ENCODE data around the gene UTS2B. TPM values are rescaled to one million over a fixed set of nuclear protein-coding genes. Genes with fewer than 3 reads are reported as not detected.

The UTS2B gene
- total and polyA plus RNA-seq, 2 of the 13 experiments (the other 11 are each of a cell fraction or from before 2014, with no cell fraction given): 0.03 to 0.46 TPM

- TF ChIP-seq AHDC1 (CRISPR knock-in tag; IDR thresholded peaks at IDR 0.05; ENCODE audit: borderline replicate concordance) (no peak), ZNF562 (CRISPR knock-in tag; IDR thresholded peaks at IDR 0.05; ENCODE audit: borderline replicate concordance) (no peak)
Observed at GRCh38 chr3:191327526-191327925, 2.8 kb downstream of the UTS2B start (continued).

GRCh38 chr3:191324936-191325335 is 5.4 kb downstream of the UTS2B start:
- DNase-seq (ENCODE audit: low spot score) (no peak), FAIRE-seq (no peak), ATAC-seq (no peak)
- Histone ChIP-seq H2AFZ (ENCODE audit: low read length) (no peak overlapping the region), H3K36me3 (replicated peaks in 1 of 2; ENCODE audit: control insufficient read depth in 1 of 2, insufficient read depth in 2 of 2, low read length in 2 of 2) (no peaks in the 10 kb centered on the region), H3K27ac (ENCODE audit: extremely low read length, insufficient read depth, low read length) (no peak overlapping the region), H3K9me3 (ENCODE audit: low read length) (no peaks in the 10 kb centered on the region), H3K4me1 (ENCODE audit: insufficient read depth, low read length) (peaks cover 17% of the 10 kb centered on the region), H3K79me2 (ENCODE audit: insufficient read depth, low read length) (peaks cover 5% of the 10 kb centered on the region), H4K20me1 (ENCODE audit: insufficient read depth, low read length) (no peaks in the 10 kb centered on the region), H3K4me3 (replicated peaks in 1 of 3; ENCODE audit: insufficient read depth in 1 of 3, low read depth in 2 of 3, low read length in 3 of 3) (no peak overlapping the region), H3K27me3 (ENCODE audit: control insufficient read depth in 1 of 2, insufficient read depth in 2 of 2, low read length in 2 of 2) (no peaks in the 10 kb centered on the region; a peak in 1 of 5 replicates), H3K4me2 (ENCODE audit: low read depth, low read length) (no peak overlapping the region), H3K9ac (ENCODE audit: insufficient read depth, low read depth, low read length) (no peak overlapping the region)
- 37% methylated on average over 2 of the region's 2 CpGs for WGBS (ENCODE audit: low lambda C conversion rate)
- CTCF ChIA-PET (ENCODE audit: low intra/inter-chr PET ratio, low total read pairs): no interaction called here
- in situ Hi-C loops (cut with HindIII; ENCODE audit: extremely low pct_ligation_motif_present, low pct_unique_long_range_greater_than_20kb): no loop called here
- intact Hi-C loops (cut with micrococcal nuclease; ENCODE audit: unreplicated experiment): no loop called here
- POLR2A ChIA-PET: no interaction called here
- BruUV-seq (replicated peaks): no TSS peak
- TF ChIP-seq RFXAP (CRISPR knock-in tag; IDR thresholded peaks at IDR 0.05; ENCODE audit: borderline replicate concordance) (no peak), KIAA2018 (CRISPR knock-in tag; IDR thresholded peaks at IDR 0.05; ENCODE audit: borderline replicate concordance) (no peak), CBX5 (CRISPR knock-in tag; IDR thresholded peaks at IDR 0.05; ENCODE audit: borderline replicate concordance) (no peak), ZNF34 (CRISPR knock-in tag; IDR thresholded peaks at IDR 0.05; ENCODE audit: borderline replicate concordance) (no peak), MYNN (CRISPR knock-in tag; IDR thresholded peaks at IDR 0.05; ENCODE audit: low read depth) (no peak), MAF1 (CRISPR knock-in tag; IDR thresholded peaks at IDR 0.05; ENCODE audit: borderline replicate concordance) (no peak), ZNF780A (CRISPR knock-in tag; IDR thresholded peaks at IDR 0.05) (no peak), FOXK2 (IDR thresholded peaks at IDR 0.05) (no peak)
